Measurements from ENCODE around the gene XRCC1. TPM values are rescaled to one million over a fixed set of nuclear protein-coding genes. Genes with fewer than 3 reads are reported as not detected.

The XRCC1 gene, protein sequence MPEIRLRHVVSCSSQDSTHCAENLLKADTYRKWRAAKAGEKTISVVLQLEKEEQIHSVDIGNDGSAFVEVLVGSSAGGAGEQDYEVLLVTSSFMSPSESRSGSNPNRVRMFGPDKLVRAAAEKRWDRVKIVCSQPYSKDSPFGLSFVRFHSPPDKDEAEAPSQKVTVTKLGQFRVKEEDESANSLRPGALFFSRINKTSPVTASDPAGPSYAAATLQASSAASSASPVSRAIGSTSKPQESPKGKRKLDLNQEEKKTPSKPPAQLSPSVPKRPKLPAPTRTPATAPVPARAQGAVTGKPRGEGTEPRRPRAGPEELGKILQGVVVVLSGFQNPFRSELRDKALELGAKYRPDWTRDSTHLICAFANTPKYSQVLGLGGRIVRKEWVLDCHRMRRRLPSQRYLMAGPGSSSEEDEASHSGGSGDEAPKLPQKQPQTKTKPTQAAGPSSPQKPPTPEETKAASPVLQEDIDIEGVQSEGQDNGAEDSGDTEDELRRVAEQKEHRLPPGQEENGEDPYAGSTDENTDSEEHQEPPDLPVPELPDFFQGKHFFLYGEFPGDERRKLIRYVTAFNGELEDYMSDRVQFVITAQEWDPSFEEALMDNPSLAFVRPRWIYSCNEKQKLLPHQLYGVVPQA
- total RNA-seq = 10.5 and 17.8 TPM in 2 replicates

DNA sequence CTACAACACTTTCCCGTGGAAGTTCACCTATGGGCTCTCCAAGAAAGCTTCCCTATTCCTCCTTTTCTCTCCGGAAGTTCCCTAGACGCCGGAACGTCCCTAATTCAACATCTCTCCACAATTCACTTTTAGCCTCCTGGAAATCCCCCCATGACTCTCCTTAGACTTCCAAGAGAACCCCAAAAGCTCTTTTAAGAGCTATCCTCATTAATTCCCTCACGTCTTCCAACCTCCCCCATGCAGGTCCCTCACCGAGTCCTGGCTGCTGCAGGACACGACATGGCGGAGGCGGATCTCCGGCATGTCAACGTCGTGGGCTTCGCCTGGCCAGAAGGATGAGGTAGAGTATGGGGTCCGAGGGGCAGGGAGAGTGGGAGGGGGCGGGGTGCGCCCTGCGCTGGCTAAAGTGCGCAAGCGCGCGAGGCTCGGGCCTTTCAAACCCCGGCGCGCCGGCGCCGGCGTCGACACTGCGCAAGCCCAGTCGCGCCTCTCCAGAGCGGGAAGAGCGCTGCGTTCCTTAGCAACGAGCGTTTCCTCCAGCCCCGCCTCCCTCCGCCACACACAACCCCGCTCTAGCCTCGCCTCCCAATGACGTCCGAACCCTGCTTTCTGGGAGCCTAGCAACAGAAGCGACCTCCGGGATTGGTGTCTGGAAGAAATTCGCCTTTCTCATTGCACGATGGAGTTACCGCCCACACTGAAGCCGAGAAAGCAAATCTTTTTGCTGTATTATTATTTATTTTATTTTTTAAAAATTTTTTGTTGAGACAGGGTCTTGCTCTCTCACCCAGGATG is at the start of gene XRCC1, which contains the start of gene PINLYP:
TSS of gene XRCC1 (minus strand) at position 372 of the 795 bp plus-strand sequence. CDS start at position 303, 69 bp downstream.
TSS of gene PINLYP (plus strand) at position 646 of the 795 bp plus-strand sequence. CDS start 1,391 bp downstream, outside the sequence.

DNA sequence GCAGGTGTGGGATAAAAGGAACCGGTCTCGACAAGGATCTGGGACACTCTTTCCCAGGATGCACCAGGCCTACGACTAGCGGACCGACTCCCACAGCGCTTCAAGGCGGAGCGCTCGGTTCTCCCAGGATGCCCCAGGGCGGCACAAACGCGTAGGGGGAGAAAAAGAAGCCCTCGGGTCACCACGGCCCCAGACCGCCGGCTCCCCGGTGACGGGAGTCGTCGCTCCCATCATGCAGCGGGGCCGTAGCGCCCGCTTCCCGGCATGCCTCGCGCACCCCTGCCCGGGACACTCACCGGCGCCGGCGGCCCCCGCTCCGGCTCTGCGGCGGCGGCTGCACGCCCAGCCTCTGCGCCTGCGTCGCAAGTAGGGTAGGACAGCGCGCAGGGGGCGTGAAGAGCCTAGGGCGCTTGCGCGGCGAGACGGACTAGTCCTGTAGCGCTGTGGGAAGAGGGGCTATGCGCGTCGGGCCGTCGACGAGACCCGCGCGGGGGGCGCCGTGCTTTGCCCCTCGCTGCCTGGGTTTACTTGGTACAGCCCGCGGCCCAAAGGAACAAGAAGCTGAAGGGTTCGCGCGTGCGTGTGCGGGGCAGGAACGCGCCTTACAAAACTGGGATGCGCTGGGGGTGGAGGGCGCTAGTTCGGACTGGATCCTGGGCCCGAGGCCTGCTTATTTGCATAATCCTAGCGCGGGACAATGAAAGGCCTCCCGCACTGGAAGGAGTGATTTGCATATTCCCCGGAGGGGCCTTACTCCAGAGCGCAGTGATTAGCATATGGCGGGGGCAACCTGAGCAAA is 44.1 kb upstream of the XRCC1 start, which contains the start of gene ZNF428:
TSS of gene ZNF428 (minus strand) at position 368 of the 799 bp plus-strand sequence. CDS start 5,325 bp downstream, outside the sequence.

DNA sequence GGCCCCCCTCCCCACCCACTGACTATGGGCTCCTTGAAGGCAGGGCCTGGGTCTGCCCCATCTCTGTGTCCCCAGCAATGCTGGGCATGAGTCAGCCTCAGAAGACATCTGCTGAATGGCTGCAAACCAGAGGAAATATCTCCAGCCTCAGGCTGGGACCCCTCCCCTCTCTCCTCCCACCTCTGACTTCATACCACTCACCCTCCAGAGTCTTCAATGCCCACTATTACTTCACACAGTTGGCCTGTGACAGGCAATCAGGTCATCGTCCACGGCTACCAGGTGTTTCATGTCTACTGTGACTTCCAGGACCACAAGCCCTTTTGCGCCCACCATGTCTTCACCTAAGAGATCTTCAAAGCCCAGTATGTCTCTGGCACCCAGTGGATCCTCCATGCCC is 36.5 kb upstream of the XRCC1 start, which contains the start of gene SRRM5:
TSS of gene SRRM5 (plus strand) at position 301 of the 400 bp plus-strand sequence. CDS start at position 335, 34 bp downstream.

DNA sequence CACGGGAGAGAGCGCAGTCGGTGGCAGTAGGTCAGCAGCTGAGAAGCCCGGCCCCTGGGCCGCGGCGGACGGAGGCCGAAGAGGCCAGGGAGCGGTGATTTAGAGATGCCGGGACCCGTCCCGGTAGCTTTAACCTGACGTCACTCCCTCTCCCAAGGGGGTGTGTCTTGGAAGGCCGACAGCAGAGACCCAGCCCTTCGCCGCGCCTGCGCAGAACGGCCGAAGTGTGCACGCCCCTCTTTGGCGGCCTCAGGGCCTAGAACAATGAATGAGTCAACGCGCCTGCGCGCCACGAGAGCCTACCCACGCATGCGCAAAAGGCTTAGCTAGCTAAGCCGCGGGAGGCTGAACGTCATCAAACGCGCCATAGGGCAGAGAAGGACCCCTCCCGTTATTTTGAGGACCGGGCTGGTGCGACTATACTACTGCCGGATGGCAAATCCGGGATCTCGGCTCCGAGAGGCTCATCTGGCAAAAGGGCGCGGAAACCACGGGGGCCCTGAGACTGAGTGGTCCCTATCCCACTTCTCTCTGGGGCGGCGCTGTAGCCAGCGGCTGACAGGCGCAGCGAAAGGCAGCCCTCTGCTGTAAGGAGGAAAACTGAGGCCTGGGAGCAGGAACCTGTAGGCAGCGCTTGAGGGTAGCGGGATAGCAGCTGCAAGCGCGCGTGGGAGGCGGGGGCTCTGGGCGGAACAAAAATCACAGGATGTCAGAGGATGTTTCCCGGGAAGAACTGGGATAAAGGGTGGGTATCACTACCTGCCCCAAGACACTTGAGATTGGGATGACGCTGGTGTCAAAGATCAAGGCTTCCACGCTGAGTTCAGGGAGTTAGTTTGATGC is 20.9 kb upstream of the XRCC1 start, which contains the start of the genes IRGQ and ZNF576:
TSS of gene IRGQ (minus strand) at position 136 of the 843 bp plus-strand sequence. CDS start 796 bp downstream, outside the sequence.
TSS of gene ZNF576 (plus strand) at position 597 of the 843 bp plus-strand sequence. CDS start 514 bp downstream, outside the sequence.

DNA sequence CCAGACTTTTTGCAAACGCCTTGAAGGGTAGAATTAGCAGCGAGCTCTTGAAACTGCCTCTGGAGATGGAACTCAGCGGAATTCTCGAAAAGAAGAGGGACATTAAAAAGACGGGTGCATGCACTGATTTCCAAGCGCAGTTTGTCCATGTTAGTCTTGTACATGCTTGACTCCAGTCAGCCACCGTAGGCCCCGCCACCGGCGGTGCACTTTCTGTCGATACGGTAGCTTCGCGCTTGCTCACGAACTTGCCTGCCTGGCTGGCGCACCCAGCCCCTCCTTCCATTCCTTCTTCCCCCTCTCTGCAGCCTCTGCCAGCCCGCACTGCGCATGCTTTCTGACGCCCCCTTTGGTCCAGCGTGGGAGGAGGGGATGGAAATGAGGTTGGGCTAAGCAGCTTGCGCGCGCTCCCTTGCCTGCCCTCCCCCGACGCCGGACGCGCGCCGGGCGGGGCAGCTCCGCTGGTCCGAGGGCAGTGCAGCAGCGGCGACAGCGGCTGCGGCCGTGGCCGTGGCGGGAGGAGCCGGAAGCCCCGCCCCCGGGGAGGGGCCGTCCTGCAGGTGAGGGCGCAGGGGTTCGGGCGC is 42.3 kb downstream of the XRCC1 start, which contains the start of gene ZNF575:
TSS of gene ZNF575 (plus strand) at position 227 of the 584 bp plus-strand sequence. CDS start 1,235 bp downstream, outside the sequence.

DNA sequence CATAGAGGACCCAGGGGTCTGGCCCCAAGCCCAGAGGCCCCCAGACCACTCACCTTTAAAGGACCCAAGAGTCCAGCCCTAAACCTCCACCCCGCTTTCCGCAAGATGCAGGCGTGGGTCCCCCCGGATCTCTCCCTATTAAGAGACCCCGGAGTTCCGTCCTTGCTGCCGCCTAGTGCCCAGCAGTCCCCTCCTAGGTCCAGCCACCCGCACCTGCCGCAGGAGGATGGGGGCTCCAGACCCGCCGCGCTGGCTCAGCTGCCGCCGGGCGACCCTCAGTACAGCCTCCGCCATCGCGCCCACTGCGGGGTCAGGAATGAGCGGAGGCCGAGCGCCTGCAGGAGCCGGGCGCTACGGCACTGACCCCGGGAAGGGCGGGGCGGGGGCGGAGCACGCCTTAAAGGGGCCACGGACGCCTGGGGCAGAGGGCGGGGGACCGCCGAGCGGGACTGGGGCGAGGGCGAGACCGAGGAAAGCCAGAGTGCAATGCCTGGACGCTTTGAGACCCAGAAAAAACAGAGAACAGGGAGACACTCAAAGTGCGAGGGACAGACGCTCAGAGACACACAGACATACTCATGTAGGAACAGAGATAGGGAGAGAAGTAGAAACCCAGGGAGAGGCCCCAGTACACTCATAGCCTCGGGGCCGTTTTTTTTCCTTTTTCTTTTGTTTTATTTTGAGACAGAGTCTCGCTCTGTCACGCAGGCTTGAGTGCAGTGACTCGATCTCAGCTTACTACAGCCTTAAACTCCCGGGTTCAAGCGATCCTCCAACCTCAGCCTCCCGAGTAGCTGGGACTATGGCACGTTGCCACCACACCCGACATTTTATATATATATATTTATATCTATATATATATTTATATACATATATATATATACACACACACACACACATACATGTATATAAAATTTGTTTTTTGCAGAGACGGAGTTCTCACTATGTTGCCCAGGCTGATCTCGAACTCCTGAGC is 48.2 kb downstream of the XRCC1 start, which contains the start of gene ETHE1:
TSS of gene ETHE1 (minus strand) at position 318 of the 976 bp plus-strand sequence. CDS start at position 294, 24 bp downstream.

DNA sequence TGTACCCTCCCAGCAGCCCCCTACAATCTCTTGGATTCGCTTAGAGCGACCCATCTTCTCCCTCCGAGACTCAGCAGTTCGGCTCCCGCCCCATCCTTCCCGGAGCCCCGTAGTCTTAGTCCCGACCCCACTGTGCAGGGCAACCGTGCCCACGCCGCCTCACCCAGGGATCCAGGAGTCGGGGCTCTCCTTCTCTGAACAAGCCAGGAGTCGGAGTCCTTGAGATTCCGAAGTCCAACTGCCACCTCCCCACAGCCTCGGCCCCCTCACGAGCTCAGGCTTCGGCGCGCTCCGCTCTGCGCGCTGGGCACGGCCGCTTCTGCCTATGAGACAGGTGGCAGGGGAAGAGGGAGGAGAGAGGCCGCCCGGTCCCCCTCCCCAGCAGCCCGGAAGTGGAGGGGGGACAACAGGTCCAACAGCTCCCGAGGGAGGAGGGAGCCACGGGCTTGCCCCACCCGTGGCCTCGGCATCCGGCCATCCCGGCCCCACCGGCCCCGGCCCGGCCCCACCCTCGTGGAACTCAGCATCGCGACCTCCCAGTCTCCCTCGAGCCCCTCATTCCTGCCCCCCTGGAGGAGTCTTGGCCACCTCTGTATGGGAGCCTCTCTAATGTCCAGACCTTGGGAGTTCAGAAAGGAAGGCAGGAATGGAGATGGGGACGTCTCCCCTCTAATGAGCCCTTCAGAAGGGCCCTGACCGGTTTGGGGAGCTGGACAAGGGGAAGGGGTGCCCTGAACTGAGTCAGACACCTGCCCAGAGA is 70.7 kb downstream of the XRCC1 start, which contains the start of gene PHLDB3:
TSS of gene PHLDB3 (minus strand) at position 321 of the 760 bp plus-strand sequence. CDS start 628 bp downstream, outside the sequence.

Other genes with a start within 250 kb of the XRCC1 start
- 0.16 TPM in 1 of 2 replicates, not detected in the other for gene CD177, start 221.8 kb downstream of the XRCC1 start, total RNA-seq
- gene TEX101, start 160.6 kb downstream of the XRCC1 start, total RNA-seq = not detected in 2 replicates
- gene LYPD3, start 109.9 kb downstream of the XRCC1 start, total RNA-seq = 0.17 and 1.1 TPM in 2 replicates
- gene PHLDB3, start 70.8 kb downstream of the XRCC1 start, total RNA-seq = 18.4 and 41.0 TPM in 2 replicates
- gene ETHE1, start 48.3 kb downstream of the XRCC1 start, total RNA-seq = 93.0 and 131 TPM in 2 replicates
- 0.16 and 0.60 TPM in 2 replicates for gene ZNF575, start 42.3 kb downstream of the XRCC1 start, total RNA-seq
- gene PINLYP, start 274 bp upstream of the XRCC1 start, total RNA-seq = 3.8 and 6.3 TPM in 2 replicates
- 12.9 and 14.2 TPM in 2 replicates for gene IRGQ, start 20.6 kb upstream of the XRCC1 start, total RNA-seq
- 8.2 and 8.8 TPM in 2 replicates for gene ZNF576, start 21.1 kb upstream of the XRCC1 start, total RNA-seq
- not detected in 2 replicates for gene SRRM5, start 36.6 kb upstream of the XRCC1 start, total RNA-seq
- gene ZNF428, start 44.1 kb upstream of the XRCC1 start, total RNA-seq = 40.5 and 44.7 TPM in 2 replicates
- gene CADM4, start 64.3 kb upstream of the XRCC1 start, total RNA-seq = 1.4 and 1.7 TPM in 2 replicates
- 43.1 and 51.4 TPM in 2 replicates for gene PLAUR, start 94.6 kb upstream of the XRCC1 start, total RNA-seq
- not detected in 2 replicates for gene IRGC, start 140.5 kb upstream of the XRCC1 start, total RNA-seq
- gene SMG9, start 179.4 kb upstream of the XRCC1 start, total RNA-seq = 4.3 and 8.8 TPM in 2 replicates
- 0.77 and 3.3 TPM in 2 replicates for gene KCNN4, start 205.4 kb upstream of the XRCC1 start, total RNA-seq
- 0.95 and 1.9 TPM in 2 replicates for gene LYPD5, start 226.9 kb upstream of the XRCC1 start, total RNA-seq

Measured in bronchial smooth muscle cell (primary cell).